8988T (cell line): ENCODE measurements around the gene TCHP.
A peak's percentile ranks its signal among the peaks of the same experiment; 100 is the strongest.

Experiments
- DNase-seq: peaks from one replicate; pipeline ENCODE4 v3.0.0; 2011

The TCHP gene

DNA sequence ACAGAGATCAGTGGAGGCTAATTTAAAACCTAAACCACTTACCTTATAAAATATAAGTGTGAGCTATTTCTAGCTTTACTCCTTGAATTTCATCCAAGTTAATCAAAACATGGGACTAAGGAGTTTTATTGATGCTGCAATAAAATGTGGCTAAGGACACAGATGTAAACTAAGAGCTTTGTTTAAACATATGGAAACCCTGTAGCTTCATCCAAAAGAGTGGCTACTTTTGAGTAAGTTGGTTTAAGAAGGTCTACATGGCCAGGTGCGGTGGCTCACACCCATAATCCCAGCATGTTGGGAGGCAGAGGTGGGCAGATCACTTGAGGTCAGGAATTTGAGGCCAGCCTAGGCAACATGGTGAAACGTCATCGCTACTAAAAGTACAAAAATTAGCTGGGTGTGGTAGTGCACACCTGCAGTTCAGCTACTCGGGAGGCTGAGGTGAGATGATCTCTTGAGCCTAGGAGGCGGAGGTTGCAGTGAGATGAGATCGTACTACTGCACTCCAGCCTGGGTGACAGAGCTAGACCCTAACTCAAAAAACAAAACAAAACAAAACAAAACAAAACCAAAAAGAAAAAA is 40.4 kb downstream of the TCHP start:
- DNase-seq = no peak

DNA sequence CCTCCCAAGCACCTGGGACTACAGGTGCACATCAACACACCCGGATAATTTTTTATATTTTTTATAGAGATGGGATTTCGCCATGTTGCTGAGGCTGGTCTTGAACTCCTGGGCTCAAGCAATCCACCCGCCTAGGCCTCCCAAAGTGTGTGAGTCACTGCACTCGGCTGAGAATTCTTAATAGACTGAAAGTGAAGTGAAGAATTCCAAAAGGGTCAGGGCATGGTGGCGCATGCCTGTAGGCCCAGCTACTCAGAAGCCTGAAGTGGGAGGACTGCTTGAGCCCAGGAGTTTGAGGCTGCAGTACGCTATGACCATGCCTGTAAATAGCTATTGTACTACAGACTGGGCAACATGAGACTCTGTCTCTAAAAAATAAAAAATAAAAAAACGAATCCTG is 43.7 kb downstream of the TCHP start:
- no peak for DNase-seq

DNA sequence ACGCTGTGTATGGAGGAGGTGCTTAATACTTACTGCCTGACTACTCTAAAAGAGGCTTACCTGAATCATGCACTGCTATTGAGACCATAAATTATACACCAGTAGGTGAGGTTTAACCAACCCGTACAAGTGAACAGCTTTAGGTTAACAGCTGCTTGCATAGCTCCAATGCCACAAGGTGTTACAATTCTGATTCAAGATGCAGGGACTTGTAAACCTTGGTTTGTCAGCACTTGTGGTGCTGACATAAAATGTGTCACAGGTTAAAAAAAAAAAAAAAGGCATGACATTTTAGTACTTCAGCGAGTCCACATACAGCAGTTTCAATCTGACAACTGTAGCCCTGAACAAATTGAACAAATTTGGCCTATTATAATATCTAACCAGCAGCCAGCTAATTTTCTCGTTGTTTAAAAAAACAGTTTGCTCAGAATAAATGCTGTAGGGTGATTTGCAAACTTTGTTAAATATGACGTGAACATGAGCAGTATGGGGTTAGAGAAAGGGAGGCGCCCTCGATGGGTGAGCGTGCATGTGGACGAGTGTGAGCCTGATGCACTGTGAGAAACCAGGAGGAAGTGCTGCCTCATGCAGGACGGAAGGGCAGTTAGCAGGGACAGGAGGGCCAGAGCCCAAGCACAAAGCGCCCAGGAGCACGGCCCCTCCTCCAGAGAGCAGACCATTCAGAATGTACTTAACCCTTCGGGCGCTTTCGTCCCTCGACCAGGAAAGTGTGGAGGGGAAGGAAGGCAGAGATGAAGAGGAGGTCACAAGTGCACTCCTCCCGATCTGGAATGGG is 44.7 kb downstream of the TCHP start:
- DNase-seq = no peak

DNA sequence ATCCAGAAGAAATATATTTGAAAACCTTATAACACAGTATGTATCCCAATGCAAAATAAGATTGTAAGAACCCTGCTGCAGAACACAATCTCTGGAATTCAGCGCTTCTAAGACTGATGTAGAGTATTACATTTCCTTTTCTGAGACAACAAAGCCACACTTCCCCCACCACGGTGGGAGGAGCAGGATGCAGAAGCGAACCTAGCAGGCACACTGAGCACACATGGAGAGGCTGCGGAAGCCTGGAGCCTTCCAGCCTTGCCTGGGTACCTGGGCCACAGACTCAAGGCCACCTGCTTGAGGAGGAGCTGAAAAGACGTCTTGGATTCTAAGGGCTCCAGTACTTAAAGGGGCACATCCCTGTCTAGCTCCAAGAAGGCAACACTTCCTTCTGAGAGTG is 46.4 kb downstream of the TCHP start:
- DNase-seq = no peak

DNA sequence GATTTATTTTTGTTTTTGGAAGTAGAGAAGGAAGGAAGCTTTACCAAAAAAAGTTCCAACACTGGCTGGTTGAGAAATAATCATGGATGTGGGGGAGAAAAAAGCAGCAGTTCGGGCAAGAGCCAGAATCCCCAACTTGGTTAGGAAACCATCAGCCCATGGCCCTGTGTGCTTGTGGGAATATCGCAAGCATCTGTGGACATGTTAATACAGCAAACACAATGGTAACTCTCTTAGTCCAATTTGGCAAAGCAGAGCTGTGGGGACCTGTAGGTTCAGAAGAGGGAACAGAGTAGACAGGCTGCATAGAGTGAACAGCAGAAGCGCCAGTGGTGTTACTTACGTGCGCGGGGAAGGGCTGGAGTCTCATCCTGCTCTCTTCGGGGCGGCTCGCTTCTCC is 46.8 kb downstream of the TCHP start:
- DNase-seq = no peak

DNA sequence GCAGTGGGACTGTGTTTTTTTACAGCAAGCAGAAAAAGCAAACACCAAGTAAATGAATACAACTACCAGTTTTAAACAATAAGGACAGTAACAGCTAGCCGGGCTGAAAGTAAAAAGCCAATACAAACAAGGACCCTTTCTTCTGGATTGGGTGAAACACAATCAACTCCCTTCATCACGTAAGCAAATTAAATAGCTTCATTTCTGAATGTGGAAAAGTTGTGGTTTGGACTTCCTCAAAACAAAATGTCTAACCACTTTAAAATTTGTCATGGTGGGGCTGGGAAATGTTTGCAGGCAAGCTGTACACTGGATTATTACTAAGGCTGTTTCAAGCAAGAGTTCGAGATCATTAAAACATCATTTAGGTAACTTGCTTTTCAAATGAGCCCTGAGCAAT is 47.4 kb downstream of the TCHP start:
- no peak for DNase-seq

DNA sequence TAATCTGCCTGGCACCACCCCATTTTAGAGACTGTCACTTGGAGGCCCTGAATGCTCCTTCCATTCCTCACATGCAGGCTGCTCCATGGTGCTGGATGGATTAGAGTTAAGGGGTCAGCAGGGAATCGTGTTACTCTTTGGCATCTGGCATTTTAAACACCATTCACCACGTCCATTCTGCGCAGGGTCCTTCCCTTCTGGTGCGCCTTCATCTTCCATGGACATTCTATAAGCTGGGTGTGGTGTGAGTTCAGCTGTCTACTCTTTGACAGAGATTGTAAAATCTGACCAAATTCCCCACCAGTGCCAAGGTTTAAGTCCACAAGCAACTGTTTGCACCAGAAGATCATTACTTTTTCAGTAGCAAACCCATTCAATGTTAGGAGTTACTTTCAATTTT is 48.3 kb downstream of the TCHP start:
- no peak for DNase-seq

DNA sequence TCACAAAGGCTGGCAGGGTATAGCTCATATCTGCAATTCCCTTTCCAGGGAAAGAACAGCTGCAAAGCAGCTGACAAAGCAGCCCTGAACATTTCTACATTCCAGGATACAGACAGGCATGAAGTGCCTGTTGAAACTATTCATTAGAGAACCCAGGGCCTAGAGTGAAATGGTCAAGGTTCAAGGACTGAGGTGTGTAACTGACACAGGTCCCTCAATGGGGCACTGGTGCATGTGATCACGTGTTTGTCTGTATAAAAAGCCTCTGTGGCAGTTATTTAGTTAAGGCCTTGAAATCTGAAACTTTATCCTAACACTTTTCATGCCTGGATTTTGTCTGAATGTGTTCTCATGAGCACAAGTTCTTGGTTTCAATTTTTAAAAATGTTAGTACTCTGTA is 49.0 kb downstream of the TCHP start:
- no peak for DNase-seq

DNA sequence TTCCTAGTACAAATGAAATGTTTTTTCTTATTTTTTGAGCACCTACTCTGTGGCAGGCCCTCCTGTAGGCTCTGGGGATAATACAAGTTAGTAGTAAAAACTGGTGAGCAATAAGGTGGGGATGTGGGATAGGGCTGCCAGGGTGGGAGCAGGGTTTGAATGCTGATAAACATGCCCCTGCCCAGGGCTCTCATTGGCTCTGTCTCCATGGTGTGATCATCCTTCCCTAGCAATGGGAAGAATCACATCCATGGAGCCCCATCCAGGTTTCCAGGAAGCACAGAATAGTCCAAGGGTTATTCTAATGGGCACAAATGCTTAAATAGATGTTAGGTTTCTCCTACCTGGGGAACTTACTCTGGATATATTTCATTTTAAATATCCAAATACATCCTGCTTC is 50.6 kb downstream of the TCHP start:
- DNase-seq = no peak

DNA sequence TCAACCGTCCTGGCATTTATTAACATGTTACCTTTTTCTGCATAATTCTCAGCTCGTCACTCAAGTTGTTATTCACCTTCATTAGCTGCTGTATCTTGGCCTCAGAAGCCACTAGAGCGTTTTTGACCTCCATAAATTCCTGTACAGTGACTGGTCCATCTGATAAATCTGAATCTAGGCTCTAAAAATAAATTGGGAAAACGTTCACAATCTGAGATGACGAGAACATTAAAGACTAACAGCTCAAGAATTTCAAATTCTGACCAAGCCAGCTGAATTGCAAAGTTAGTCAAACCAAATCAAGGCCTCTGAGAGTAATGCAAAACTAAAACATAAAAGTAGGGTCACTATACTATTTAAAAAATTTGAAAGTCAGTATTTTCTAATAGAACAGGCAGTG is 51.1 kb downstream of the TCHP start:
- no peak for DNase-seq

DNA sequence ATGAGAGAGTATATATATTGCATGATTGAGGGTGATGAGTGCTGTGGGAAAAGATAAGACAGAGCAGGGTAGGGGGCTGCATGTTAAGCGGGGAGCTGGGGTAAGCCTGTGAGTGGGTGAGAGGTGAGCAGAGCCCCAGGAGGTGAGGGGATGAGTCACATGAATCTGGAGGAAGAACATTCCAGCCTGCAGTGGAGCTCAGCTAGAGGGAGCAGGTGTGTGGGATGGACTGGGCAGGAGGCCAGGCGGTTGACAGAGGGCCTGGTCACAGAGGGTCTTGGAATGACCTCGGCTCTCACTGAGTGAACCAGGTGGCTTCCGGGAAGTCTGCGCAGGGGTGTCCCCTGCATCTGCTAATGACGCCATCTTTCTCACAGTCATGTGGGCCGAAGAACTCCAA is 51.7 kb downstream of the TCHP start:
- DNase-seq = peak; percentile 50

DNA sequence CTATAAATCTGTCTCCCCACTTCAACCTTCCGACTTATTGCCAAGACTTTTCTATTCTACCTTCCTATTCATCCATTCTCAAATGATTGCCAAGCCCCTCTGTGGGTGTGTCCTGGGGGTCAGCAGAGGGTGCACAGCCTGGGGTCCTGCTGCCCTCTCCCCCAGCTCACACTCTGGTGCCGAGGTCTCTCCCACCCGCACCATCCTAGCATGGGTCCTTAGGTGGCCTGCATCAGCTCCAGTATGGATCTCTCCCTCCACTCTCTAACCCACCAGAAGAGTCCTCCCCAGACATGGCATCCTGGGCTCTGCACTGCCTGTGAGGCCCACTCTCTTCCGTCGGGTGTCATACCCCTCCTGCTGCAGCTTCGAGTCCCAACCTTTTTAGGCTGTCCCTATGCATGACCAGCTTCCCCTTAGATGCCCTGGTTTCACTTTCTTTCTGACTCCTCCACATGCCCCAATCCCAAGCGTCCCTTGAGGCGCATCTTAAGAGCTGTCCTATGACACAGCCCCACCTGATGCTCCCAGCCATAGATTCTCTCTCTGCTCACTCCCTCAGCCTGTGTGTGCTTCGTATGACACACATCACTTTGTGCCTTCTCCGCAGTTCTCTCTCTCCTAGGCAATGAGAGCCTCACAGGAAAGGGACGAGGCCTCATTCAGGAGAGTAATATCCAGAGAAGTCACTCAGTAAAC is 52.2 kb downstream of the TCHP start:
- no peak for DNase-seq

DNA sequence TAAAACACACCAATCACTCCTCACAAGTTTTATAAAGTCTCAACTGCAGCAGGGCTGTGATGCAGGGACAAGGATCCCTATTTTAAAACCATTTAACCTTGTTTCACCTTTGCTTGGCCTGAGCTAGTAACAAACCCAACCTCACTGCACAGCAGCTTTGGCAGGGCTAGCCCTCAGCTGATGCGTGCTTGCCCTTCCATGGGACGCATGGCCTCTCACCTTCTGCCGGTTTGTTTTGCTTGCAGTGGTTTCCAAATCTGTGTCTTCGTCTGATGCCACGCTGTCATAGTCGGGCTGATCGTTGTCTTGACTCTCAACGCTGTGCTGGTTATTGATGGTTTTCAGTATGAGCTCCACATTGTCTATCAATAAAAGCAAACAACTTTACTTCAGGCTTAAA is 52.8 kb downstream of the TCHP start:
- no peak for DNase-seq

DNA sequence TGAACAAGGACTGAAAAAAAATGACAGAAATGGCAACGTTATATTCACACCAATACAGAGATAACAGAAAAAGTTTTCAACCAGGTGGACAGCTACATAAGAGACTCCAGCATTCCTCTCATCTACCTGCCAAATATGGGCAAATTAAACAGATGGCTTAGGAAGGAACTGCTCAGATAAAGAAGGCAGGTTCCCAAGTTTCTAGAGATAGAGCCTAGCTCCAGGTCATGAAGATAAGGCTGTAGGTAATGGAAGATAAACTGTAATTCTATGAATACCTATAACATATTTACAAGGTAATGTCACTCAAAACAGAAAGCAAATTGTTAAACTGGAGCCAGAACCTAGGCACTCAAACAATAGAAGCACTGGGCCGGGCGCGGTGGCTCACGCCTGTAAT is 53.6 kb downstream of the TCHP start:
- DNase-seq = no peak

DNA sequence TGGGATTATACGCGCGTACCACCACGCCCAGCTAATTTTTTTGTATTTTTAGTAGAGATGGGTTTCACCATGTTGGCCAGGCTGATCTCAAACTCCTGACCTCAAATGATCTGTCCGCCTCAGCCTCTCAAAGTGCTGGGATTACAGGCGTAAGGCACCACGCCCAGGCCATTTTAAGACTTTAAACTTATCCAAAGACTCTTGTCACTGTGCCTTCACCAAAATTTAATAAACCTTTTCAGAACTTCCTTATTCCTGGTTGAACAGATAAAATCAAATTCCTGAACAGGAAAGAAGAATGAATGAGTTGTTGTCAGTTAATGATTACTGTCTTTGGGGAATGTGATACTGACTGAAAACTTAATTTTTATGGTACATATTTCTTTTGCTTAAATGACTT is 58.3 kb downstream of the TCHP start:
- DNase-seq = no peak

DNA sequence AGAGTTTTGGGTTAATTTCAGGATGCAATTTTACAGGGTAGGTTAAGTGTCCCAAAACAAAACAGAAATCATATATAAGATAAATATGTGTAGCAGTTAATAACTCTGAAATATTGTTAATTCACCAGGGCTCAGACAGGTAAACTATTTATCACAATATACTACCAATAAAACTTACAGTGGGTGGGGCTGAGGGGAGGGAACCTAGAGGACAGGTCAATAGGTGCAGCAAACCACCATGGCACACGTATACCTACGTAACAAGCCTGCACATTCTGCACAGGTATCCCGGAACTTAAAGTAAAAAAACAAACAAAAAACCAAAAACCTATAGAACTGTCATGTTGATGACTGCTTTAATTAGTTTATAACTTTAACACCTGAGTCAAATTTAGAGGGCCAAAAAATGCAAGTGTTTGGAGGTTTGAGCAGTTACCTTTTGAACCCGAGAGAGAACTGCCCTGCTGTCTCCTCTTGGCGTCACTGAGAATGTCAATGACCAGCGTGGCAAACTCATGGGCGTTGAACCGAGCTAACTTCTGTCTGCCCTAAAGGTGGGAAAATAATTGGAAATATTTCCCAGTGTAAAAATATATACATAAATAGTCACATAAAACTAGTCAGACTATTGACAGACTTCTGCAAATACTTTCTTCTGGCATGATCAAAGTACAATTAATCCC is 59.5 kb downstream of the TCHP start:
- DNase-seq = no peak

DNA sequence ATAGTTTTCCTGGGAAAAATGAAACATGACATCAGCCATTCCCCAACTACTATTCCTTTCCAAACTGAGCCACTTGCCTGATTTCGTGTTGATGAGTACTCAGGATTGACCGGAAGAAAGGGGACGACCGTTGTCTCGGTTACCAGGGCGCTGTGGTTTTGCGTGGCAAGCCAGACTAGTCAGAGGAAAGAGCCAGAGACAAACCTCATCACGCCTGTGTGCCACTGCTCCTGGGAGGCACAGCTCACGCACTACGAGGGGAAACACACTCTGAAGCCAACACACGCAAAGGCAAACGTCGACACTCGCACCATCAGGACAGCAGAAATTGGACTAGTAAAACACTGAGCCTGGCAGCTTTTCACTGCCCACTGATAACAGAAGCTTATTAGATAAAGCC is 61.1 kb downstream of the TCHP start:
- DNase-seq = no peak

DNA sequence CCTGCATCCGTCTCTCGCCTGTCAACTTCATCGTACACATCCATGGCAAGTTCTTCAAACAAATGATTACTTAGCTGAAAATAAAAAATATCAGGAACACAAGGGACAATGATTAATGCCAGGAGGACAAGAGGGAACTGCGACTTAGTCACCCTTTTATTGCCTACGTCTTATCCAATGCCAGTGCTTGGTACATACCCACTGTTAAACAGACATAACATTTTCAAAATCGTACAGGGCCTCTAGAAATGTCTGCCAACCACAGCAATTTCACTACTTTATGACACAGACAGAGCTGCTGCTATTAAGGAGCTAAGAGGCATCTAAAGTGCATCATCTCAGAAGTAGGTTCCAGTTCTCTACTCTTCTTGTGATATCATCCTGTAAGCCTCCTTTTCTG is 61.5 kb downstream of the TCHP start:
- DNase-seq = no peak

DNA sequence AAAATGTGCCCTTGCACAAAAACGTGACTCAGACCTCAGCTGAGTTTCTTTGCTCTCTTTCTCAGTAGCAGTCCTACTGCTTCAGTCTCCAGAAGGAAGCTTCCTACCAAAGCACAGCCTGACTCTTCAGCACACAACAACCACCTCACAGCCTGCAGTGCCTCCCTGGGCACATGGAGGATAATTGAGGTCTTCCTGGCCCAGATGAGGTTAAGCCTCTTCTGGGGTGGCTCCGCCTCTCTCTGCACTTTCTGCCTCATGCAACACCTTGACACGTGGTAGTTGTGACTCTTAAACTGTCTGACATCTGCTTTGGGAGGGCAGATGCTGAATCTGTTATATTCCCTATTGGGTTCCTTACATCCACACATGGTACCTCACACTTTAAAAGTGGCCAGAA is 62.3 kb downstream of the TCHP start:
- no peak for DNase-seq

DNA sequence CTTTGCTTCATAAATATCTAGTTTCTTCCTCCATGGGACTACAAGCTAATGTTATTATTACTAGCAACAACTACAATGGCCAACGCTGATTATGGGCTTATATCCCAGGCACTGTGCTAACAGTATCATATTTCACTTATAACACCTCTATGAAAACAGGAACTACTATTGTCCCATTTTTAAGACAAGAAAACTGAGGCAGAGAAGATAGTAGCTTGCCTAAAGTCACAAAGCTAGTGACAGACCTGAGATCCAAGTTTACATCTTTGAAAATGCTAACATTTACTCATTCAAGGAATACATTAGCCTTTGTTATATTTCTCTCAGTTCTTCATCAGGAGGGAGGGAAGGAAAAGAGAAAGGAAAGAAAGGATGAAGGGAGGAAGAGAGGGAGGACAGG is 63.3 kb downstream of the TCHP start:
- no peak for DNase-seq

DNA sequence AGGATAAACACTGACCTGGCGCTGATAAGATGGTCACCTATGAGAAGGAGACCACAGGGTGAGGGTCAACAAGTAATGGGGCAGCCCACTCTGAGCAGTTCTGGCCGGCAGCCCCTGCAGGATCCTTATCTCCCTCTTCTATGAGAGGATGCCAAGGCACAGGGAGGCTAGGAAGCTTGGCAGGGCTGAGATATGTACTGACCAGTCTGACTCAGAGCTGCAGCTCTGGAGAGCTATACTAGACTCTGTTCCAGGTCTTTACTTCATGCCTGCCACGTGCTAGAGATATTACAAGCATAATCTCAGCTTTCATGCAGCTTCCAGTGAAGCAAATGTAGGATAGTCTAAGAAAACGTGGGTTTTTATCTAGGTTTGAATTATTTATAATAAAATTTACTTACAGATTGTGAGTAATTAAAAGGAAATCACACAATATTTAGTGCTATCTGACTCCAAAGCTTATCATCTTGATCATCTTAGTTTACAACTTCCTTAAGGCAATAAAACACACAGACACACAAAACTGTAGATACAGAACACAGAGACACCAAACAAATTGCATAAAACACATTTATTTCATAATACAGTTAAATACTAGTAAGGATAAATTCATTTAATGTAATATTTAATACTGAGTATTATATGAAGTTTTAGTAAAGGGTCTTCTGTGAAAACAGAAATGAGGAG is 63.8 kb downstream of the TCHP start:
- DNase-seq = no peak

DNA sequence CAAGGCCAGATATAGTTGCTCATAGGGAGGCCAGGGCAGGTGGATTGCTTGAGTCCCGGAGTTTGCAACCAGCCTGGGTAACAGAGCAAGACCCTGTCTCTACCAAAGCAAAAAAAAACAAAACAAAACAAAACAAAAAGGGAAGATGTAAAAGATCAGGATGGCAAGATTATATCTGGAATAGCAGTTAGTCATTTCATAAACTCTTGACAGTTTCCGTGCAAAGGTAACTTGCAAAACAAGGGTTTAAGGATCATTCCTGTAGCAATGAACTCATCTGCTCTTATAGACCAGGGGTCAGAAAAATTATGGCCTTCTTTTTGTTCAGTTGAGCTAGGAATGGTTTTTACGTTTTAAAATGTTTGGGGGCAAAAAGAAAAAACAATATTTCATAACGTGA is 66.5 kb downstream of the TCHP start:
- no peak for DNase-seq

DNA sequence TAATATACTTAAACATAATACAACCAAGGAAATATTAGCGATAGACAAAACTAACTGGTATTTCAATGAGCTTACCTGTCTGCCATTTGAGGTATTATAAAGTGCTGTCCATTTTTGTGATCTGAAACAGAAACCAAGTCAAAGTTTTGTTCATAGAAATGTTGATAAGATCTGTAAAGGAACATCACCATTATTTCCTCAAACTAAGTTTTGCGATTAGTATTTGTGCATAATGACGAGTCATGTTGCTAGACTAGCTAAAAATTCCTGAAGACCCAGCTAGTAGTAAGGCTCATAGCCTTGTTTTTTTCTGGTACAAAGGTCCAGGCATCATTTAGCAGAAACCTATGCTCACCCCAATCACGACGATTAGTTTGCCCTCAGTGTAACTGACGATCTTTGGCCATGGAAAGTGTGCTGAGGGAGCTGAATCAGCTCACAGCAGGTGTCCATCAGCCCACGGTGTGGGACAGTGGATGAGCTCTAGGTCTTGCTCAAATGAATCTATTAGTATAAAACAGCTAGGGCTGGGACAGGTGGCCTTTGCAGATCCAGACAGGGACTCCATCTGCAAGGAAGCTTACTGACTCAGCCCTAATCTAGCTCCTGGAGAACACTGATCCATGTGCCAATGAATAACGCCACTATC is 67.4 kb downstream of the TCHP start:
- no peak for DNase-seq
